Activated CD4-positive, alpha-beta T cell treated with anti-CD3 and anti-CD28 coated beads for 36 hours (primary cell): ENCODE results near the gene TTC36. TPM values are rescaled to one million over a fixed set of nuclear protein-coding genes. Genes with fewer than 3 reads are reported as not detected.

Source experiments
- ATAC-seq: fragments of 200-7000 bp; cut with Tn5 transposase; one replicate; pipeline ENCODE4 v1.10.0; 2021; ENCODE audit warnings: mild to moderate bottlenecking, moderate library complexity
- CTCF ChIA-PET: fragments of 350-600 bp; sonication (Branson Sonifier 250); formaldehyde crosslinking; loops from one replicate; lab custom pipeline; 2021; ENCODE audit warnings: antibody characterized with exemption; lab: Charles Lee
- POLR2A ChIA-PET: fragments of 350-600 bp; sonication (Branson Sonifier 250); formaldehyde crosslinking; loops from one replicate; lab custom pipeline; 2021; ENCODE audit warnings: antibody characterized with exemption, inconsistent platforms; lab: Charles Lee
- DNase-seq: peaks from one replicate; pipeline ENCODE4 v3.0.0-alpha.2; 2020
- H3K27ac Mint-ChIP-seq: one replicate; pipeline ENCODE4 v1.8.0; 2021; ENCODE audit warnings: mixed read lengths
- H3K27me3 Mint-ChIP-seq: one replicate; pipeline ENCODE4 v1.8.0; 2021; ENCODE audit warnings: mixed read lengths
- H3K36me3 Mint-ChIP-seq: one replicate; pipeline ENCODE4 v1.8.0; 2021; ENCODE audit warnings: low read depth, mixed read lengths
- H3K4me1 Mint-ChIP-seq: one replicate; pipeline ENCODE4 v1.8.0; 2021; ENCODE audit warnings: mixed read lengths
- H3K4me3 Mint-ChIP-seq: one replicate; pipeline ENCODE4 v1.8.0; 2021; ENCODE audit warnings: mild to moderate bottlenecking, moderate library complexity, mixed read lengths
- H3K9me3 Mint-ChIP-seq: one replicate; pipeline ENCODE4 v1.8.0; 2021; ENCODE audit warnings: low read depth, mixed read lengths
- intact Hi-C, 2 experiments: fragments of 100-400 bp; cut with DNase I in 1 of 2; cut with micrococcal nuclease in 1 of 2; formaldehyde crosslinking; loops; one replicate each; pipeline versions ENCODE4 v1.14.2 to v1.15.1; 2022 to 2024; cut with DNase I, micrococcal nuclease
- total RNA-seq, 2 experiments: library from RNA; stranded (reverse); gene quantifications; one replicate each; pipeline ENCODE4 v1.2.3, GENCODE V29; 2021

Gene TTC36
- total RNA-seq, 2 experiments from 2014 or later = 0.21 to 0.59 TPM

DNA sequence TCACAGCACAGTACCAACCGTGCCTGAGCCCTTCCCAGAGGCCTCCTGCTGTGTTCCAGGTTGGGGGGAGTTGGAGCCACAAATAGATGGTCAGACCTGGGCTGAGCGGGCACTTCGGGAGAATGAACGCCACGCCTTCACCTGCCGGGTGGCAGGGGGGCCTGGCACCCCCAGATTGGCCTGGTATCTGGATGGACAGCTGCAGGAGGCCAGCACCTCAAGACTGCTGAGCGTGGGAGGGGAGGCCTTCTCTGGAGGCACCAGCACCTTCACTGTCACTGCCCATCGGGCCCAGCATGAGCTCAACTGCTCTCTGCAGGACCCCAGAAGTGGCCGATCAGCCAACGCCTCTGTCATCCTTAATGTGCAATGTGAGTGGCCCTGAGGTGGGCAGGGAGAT is 4.8 kb downstream of the TTC36 start:
- POLR2A ChIA-PET = no interaction called here
- Mint-ChIP-seq H3K36me3 (peaks cover 3% of the 10 kb centered on the region), H3K9me3 (no peaks in the 10 kb centered on the region), H3K4me1 (peaks cover 27% of the 10 kb centered on the region), H3K27me3 (no peaks in the 10 kb centered on the region), H3K4me3 (peak overlapping the region; percentile 82), H3K27ac (no peak overlapping the region)
- peak; percentile 8 for DNase-seq
- no peak for ATAC-seq
- CTCF ChIA-PET = interaction anchor here (0.6 kb wide), 1 partner anchor 255 kb away, joined by 3 read pairs; no protein-coding TSS in a partner anchor
- intact Hi-C loops = loop anchor here in 1 of 2 experiments (5.0 kb wide), 1 partner anchor 35 kb away; the partner anchor contains the start of gene IFT46

GRCh38 chr11:118532852-118533768 is 5.8 kb downstream of the TTC36 start:
- peaks cover 3% of the 10 kb centered on the region for H3K36me3 Mint-ChIP-seq
- no peaks in the 10 kb centered on the region for H3K9me3 Mint-ChIP-seq
- peaks cover 25% of the 10 kb centered on the region for H3K4me1 Mint-ChIP-seq
- H3K4me3 Mint-ChIP-seq = no peak overlapping the region
- ChIA-PET CTCF (interaction anchor here (0.6 kb wide), 1 partner anchor 256 kb away, joined by 3 read pairs; no protein-coding TSS in a partner anchor), POLR2A (no interaction called here)
- no peak overlapping the region for H3K27ac Mint-ChIP-seq
- ATAC-seq (no peak), DNase-seq (no peak)
- H3K27me3 Mint-ChIP-seq = no peaks in the 10 kb centered on the region
- intact Hi-C loops = loop anchor here in 1 of 2 experiments (5.0 kb wide), 1 partner anchor 34 kb away; the partner anchor contains the start of gene IFT46

- Mint-ChIP-seq H3K4me3 (no peak overlapping the region), H3K27me3 (no peaks in the 10 kb centered on the region), H3K4me1 (peaks cover 22% of the 10 kb centered on the region), H3K27ac (no peak overlapping the region), H3K9me3 (no peaks in the 10 kb centered on the region), H3K36me3 (peaks cover 3% of the 10 kb centered on the region)
- intact Hi-C loops = loop anchor here in 1 of 2 experiments (5.0 kb wide), 1 partner anchor 33 kb away; the partner anchor contains the start of gene IFT46
- DNase-seq = no peak
- POLR2A ChIA-PET = interaction anchor here (0.6 kb wide), 1 partner anchor 15 kb away, joined by 8 read pairs; no protein-coding TSS in a partner anchor
- ATAC-seq = no peak
- CTCF ChIA-PET = no interaction called here
These were observed 6.8 kb downstream of the TTC36 start for GRCh38 chr11:118533769-118534729.

DNA sequence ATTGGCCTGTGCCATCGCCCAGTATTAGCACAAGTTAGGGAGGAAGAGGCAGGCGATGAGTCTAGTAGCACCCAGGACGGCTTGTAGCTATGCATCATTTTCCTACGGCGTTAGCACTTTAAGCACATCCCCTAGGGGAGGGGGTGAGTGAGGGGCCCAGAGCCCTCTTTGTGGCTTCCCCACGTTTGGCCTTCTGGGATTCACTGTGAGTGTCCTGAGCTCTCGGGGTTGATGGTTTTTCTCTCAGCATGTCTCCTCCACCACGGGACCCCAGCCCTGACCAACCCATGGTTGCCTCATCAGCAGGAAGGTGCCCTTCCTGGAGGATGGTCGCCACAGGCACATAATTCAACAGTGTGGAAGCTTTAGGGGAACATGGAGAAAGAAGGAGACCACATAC is 8.0 kb downstream of the TTC36 start:
- POLR2A ChIA-PET = no interaction called here
- intact Hi-C loops = no loop called here
- Mint-ChIP-seq H3K9me3 (no peaks in the 10 kb centered on the region), H3K36me3 (peaks cover 4% of the 10 kb centered on the region), H3K4me1 (peaks cover 10% of the 10 kb centered on the region), H3K27ac (no peak overlapping the region), H3K4me3 (no peak overlapping the region), H3K27me3 (no peaks in the 10 kb centered on the region)
- no peak for DNase-seq
- CTCF ChIA-PET = no interaction called here
- no peak for ATAC-seq

GRCh38 chr11:118536726-118537125 is 9.5 kb downstream of the TTC36 start:
- H3K9me3 Mint-ChIP-seq = no peaks in the 10 kb centered on the region
- H3K36me3 Mint-ChIP-seq = peaks cover 11% of the 10 kb centered on the region
- no peak overlapping the region for H3K27ac Mint-ChIP-seq
- no peak overlapping the region for H3K4me3 Mint-ChIP-seq
- peak; percentile 36 for ATAC-seq
- no peaks in the 10 kb centered on the region for H3K27me3 Mint-ChIP-seq
- peaks cover 5% of the 10 kb centered on the region for H3K4me1 Mint-ChIP-seq
- POLR2A ChIA-PET = no interaction called here
- DNase-seq = no peak
- CTCF ChIA-PET = interaction anchor here (0.6 kb wide), 1 partner anchor 9 kb away, joined by 3 read pairs; the partner anchor contains the start of gene TTC36
- intact Hi-C loops = no loop called here

GRCh38 chr11:118537409-118537980 is 10.2 kb downstream of the TTC36 start:
- Mint-ChIP-seq H3K27me3 (no peaks in the 10 kb centered on the region), H3K27ac (no peak overlapping the region), H3K36me3 (peaks cover 11% of the 10 kb centered on the region), H3K4me1 (peaks cover 3% of the 10 kb centered on the region), H3K4me3 (no peak overlapping the region), H3K9me3 (no peaks in the 10 kb centered on the region)
- ATAC-seq (no peak), DNase-seq (no peak)
- ChIA-PET POLR2A (no interaction called here), CTCF (no interaction called here)
- intact Hi-C loops = no loop called here

DNA sequence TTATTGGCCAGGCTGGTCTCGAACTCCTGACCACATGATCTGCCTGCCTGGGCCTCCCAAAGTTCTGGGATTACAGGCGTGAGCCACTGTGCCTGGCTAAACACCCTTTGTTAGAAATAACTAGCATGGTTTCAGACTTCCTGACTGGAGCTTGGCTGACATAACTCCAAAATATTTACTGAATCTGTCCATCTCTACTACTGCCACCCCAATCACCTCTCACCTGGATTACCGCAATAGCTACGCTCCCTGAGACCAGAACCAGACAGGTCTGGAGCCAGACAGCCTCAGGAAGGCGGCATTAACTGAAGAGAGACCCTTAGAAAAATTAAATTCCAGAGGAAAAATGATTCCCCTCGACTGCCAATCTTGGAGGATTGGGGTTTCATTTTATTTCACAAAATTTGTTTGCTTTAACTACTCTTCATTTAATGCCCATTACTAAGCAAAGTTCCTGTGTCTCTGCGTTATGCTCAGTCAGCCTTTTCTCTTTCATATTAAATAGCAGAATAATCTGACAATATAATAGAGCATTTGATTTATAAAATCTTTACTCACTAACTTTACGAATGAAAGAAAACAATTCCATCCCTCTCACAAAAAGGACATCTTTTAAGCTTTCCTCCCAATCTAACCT is 16.9 kb downstream of the TTC36 start:
- Mint-ChIP-seq H3K27ac (no peak overlapping the region), H3K9me3 (no peaks in the 10 kb centered on the region), H3K27me3 (no peaks in the 10 kb centered on the region), H3K4me3 (no peak overlapping the region), H3K36me3 (peaks cover 9% of the 10 kb centered on the region), H3K4me1 (no peaks in the 10 kb centered on the region)
- intact Hi-C loops = no loop called here
- ATAC-seq (no peak), DNase-seq (no peak)
- ChIA-PET CTCF (interaction anchor here (0.6 to 0.7 kb wide), 3 partner anchors 70 to 372 kb away, joined by 3 to 4 read pairs (median 3); no protein-coding TSS in a partner anchor), POLR2A (no interaction called here)

DNA sequence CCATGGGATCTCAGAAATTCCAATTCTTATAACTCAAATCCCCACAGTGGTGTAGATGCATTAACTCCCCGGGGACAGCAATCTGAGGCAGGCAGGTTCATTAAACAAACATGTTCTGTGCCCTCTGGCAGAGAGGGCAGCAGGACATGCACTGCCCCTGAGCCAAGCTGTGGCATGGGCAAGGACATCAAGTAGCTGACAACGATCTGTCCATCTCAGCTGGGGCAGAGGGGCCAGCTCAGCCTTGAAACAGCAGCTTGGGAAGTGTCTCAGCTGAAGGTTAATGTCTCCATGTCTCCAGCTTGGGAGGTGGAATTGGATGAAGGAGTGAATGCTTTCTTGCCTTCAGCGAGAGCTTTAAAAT is 17.4 kb downstream of the TTC36 start:
- POLR2A ChIA-PET = no interaction called here
- ATAC-seq (no peak), DNase-seq (no peak)
- Mint-ChIP-seq H3K4me3 (no peak overlapping the region), H3K9me3 (no peaks in the 10 kb centered on the region), H3K27ac (no peak overlapping the region), H3K36me3 (peaks cover 9% of the 10 kb centered on the region), H3K27me3 (no peaks in the 10 kb centered on the region), H3K4me1 (no peaks in the 10 kb centered on the region)
- CTCF ChIA-PET = interaction anchor here (0.6 to 0.7 kb wide), 2 partner anchors 243 to 373 kb away, joined by 3 to 4 read pairs; no protein-coding TSS in a partner anchor
- intact Hi-C loops = no loop called here

DNA sequence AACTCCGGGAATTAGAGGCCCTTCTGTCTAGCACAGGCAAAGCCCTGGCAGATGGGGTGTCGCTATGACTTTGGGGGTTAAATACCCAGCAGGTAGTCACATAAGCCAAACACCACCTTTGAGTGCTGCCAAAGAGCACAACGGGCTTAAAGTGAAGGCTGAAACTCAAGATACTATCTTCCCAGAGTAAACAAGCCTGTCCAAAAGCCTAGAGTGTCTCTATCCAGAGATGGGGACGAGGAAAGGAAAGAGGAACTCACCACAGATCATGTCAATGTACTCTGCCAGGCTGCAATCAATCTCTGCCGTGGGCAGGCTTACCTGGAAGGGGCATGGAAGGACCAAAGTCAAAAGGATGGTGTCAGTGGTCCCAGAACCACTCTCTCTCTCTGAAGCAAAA is 18.3 kb downstream of the TTC36 start:
- ChIA-PET CTCF (no interaction called here), POLR2A (no interaction called here)
- Mint-ChIP-seq H3K27ac (no peak overlapping the region), H3K4me1 (no peaks in the 10 kb centered on the region), H3K9me3 (no peaks in the 10 kb centered on the region), H3K4me3 (no peak overlapping the region), H3K36me3 (peaks cover 5% of the 10 kb centered on the region), H3K27me3 (no peaks in the 10 kb centered on the region)
- no peak for ATAC-seq
- DNase-seq = no peak
- intact Hi-C loops = no loop called here

GRCh38 chr11:118547132-118547531 is 19.9 kb downstream of the TTC36 start:
- POLR2A ChIA-PET = interaction anchor here (0.5 to 0.6 kb wide), 2 partner anchors 421 to 647 kb away, joined by 3 to 7 read pairs; no protein-coding TSS in a partner anchor
- intact Hi-C loops = no loop called here
- H3K27ac Mint-ChIP-seq = no peak overlapping the region
- no peak for ATAC-seq
- no peaks in the 10 kb centered on the region for H3K9me3 Mint-ChIP-seq
- no peak overlapping the region for H3K4me3 Mint-ChIP-seq
- no peaks in the 10 kb centered on the region for H3K27me3 Mint-ChIP-seq
- peaks cover 3% of the 10 kb centered on the region for H3K36me3 Mint-ChIP-seq
- CTCF ChIA-PET = interaction anchor here (0.9 kb wide), 1 partner anchor 59 kb away, joined by 3 read pairs; no protein-coding TSS in a partner anchor
- DNase-seq = no peak
- no peaks in the 10 kb centered on the region for H3K4me1 Mint-ChIP-seq
